ENCODE data around the gene EPDR1.

DNA sequence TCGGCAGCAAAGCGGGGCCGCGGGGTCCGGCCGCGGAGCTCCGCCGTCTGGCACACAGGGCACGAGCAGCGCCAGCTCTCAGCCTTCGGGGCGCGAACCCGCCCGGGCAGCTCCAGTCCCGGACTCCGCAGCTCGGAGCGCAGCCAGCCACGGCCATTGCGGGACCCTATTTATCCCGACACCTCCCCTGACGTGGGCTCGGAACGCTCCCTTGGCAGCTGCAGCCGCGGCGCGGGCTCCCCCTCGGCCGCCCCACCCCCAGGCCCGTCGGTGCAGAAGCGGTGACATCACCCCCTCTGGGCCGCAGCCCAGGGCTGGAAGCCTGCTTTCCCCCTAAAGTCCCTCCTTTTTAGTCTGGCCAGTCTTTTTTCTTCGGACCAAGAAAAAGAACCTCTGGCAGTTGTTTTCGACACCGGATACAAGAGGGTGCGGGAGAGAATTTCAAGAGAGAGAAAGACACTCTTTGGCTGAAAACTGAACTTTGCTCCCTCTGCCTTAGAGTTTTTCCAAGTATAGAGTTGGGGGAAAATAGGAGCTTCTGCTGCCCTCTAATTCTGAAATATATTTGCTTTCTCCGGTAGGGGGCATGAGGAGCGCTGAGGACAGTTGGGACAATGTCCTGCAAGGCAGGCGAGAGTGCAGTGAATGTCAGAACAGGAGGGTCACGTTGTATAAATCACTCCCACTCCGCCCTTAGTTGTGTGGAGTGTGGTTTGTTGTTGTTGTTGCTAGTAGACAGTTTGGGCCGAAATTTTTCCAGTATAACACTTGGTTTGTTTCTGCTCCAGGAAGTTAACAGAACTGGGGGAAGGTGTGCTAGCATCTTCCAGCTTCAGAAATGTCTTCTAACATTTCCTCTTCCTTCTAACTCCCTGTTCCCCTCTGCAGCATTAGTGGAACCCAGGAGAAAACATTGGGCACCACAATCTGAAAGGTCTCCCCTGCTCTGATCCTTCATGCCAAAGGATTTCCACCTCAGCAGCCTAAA, 3.5 kb upstream of the EPDR1 start, which contains the start of gene SFRP4:
- TF ChIP-seq EZH2 (IDR thresholded peaks at IDR 0.05; ENCODE audit: low read length), result no peak
- TF ChIP-seq, protein P1, sequence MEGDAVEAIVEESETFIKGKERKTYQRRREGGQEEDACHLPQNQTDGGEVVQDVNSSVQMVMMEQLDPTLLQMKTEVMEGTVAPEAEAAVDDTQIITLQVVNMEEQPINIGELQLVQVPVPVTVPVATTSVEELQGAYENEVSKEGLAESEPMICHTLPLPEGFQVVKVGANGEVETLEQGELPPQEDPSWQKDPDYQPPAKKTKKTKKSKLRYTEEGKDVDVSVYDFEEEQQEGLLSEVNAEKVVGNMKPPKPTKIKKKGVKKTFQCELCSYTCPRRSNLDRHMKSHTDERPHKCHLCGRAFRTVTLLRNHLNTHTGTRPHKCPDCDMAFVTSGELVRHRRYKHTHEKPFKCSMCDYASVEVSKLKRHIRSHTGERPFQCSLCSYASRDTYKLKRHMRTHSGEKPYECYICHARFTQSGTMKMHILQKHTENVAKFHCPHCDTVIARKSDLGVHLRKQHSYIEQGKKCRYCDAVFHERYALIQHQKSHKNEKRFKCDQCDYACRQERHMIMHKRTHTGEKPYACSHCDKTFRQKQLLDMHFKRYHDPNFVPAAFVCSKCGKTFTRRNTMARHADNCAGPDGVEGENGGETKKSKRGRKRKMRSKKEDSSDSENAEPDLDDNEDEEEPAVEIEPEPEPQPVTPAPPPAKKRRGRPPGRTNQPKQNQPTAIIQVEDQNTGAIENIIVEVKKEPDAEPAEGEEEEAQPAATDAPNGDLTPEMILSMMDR (optimal IDR thresholded peaks at IDR 0.05 in 1 of 3, IDR thresholded peaks at IDR 0.05 in 1 of 3, conservative IDR thresholded peaks at IDR 0.05 in 1 of 3; ENCODE audit: extremely low read depth in 1 of 3, insufficient read depth in 2 of 3, low read length in 3 of 3), result peak; percentile 27 to 47 (median 36)
